NCI-H526 treated with DMSO at 0.1 percent for 48 hours (cell line): ENCODE results near the gene PCDHGA12.
"Not testable (repeated sequence)": the region's sequence is repeated elsewhere in the genome, so short reads cannot be mapped to it uniquely, and the experiment has no call there.

Experiments
- DNase-seq: peaks from one replicate; lab custom pipeline; 2025; lab: John Stamatoyannopoulos, UW

PCDHGA12 gene

GRCh38 chr5:141430332-141431113, at the start of gene PCDHGA12:
Gene PCDHGA12, plus strand, starts transcription at chr5:141430507. Its CDS starts 253 bp downstream, at chr5:141430760.
- peak; percentile 78 for DNase-seq

DNA sequence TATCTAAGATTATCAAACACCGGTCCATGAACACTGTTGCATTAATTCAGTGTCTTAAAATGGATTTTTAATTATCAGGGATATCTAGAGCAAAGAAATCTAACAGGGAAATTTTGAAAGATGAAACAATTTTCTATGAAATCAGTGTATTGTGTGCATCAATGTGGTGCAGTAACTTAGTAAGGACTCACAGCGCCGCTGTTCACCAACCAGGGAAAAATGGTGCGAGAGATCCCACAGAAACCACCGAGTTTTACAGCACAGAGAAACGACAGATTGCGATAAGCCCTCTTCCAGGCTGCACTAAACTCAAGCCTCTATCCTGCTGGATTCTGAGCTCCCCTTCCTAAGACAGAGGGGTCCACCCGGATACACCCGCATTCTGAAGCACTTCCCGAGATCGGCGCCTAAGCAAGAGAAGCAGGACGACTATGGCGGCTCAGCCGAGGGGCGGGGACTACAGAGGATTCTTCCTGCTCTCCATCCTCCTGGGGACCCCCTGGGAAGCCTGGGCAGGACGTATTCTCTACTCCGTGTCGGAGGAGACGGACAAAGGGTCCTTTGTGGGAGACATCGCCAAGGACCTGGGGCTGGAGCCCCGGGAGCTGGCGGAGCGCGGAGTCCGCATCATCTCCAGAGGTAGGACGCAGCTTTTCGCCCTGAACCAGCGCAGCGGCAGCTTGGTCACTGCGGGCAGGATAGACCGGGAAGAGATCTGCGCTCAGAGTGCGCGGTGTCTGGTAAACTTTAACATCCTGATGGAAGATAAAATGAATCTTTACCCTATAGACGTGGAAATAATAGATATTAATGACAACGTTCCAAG, 47.6 kb upstream of the PCDHGA12 start, which contains the start of gene PCDHGA7:
Gene PCDHGA7 (plus strand): TSS at position 274 of the 826 bp plus-strand sequence. CDS start 158 bp downstream, at position 432.
- DNase-seq = no peak

DNA sequence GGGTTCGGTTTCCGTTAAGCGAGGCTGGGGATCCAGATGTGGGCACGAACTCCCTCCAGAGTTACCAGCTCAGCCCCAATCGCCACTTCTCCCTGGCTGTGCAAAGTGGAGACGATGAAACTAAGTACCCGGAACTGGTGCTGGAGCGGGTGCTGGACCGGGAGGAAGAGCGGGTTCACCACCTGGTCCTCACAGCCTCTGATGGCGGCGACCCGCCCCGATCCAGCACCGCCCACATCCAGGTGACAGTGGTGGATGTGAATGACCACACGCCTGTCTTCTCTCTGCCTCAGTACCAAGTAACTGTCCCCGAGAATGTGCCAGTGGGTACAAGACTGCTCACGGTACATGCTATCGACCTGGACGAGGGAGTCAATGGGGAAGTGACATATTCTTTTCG, 47.0 kb upstream of the PCDHGA12 start:
- no peak for DNase-seq

DNA sequence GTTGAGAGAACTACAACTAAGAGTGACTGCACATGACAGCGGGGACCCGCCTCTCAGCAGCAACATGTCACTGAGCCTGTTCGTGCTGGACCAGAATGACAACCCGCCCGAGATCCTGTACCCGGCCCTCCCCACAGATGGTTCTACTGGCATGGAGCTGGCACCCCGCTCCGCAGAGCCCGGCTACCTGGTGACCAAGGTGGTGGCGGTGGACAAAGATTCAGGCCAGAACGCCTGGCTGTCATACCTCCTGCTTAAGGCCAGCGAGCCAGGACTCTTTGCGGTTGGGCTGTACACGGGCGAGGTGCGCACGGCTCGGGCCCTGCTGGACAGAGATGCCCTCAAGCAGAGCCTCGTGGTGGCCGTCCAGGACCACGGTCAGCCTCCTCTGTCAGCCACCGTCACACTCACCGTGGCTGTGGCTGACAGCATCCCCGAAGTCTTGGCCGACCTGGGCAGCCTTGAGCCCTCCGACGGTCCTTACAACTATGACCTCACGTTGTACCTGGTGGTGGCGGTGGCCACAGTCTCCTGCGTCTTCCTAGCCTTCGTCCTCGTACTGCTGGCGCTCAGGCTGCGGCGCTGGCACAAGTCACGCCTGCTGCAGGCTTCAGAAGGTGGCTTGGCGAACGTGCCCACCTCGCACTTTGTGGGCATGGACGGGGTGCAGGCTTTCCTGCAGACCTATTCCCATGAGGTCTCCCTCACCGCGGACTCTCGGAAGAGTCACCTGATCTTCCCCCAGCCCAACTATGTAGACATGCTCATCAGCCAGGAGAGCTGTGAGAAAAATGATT, 45.6 kb upstream of the PCDHGA12 start:
- no peak for DNase-seq

- DNase-seq = not testable (repeated sequence)
These were observed 42.6 kb upstream of the PCDHGA12 start, which contains the start of gene PCDHGB4 for GRCh38 chr5:141387557-141388311. Gene PCDHGB4, plus strand, starts transcription at chr5:141387698. Its CDS starts 187 bp downstream, at chr5:141387885.

- no peak for DNase-seq
These were observed 41.6 kb upstream of the PCDHGA12 start for GRCh38 chr5:141388661-141389060.

DNA sequence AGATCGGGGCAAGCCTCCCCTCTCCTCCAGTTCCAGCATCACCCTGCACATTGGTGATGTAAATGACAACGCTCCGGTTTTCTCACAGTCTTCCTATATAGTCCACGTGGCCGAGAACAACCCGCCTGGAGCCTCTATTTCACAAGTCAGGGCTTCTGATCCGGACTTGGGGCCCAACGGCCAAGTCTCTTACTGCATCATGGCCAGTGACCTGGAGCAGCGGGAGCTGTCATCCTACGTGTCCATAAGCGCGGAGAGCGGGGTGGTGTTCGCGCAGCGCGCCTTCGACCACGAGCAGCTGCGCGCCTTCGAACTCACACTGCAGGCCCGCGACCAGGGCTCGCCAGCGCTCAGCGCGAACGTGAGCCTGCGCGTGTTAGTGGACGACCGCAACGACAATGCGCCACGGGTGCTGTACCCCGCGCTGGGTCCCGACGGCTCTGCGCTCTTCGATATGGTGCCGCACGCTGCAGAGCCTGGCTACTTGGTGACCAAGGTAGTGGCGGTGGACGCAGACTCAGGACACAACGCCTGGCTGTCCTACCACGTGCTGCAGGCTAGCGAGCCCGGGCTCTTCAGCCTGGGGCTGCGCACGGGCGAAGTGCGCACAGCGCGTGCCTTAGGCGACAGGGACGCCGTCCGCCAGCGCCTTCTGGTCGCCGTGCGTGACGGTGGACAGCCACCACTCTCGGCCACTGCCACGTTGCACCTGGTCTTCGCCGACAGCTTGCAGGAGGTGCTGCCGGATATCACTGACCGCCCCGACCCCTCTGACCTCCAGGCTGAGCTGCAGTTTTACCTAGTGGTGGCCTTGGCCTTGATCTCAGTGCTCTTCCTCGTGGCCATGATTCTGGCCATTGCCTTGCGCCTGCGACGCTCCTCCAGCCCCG, 40.9 kb upstream of the PCDHGA12 start:
- DNase-seq = no peak

- no peak for DNase-seq
These were observed 37.7 kb upstream of the PCDHGA12 start, which contains the start of gene PCDHGA8 for GRCh38 chr5:141392429-141393198. Gene PCDHGA8, plus strand, starts transcription at chr5:141392633. Its CDS starts 181 bp downstream, at chr5:141392814.

GRCh38 chr5:141393267-141393666, 37.0 kb upstream of the PCDHGA12 start:
- DNase-seq = no peak

- not testable (repeated sequence) for DNase-seq
These were observed 35.7 kb upstream of the PCDHGA12 start for GRCh38 chr5:141394401-141395187.

DNA sequence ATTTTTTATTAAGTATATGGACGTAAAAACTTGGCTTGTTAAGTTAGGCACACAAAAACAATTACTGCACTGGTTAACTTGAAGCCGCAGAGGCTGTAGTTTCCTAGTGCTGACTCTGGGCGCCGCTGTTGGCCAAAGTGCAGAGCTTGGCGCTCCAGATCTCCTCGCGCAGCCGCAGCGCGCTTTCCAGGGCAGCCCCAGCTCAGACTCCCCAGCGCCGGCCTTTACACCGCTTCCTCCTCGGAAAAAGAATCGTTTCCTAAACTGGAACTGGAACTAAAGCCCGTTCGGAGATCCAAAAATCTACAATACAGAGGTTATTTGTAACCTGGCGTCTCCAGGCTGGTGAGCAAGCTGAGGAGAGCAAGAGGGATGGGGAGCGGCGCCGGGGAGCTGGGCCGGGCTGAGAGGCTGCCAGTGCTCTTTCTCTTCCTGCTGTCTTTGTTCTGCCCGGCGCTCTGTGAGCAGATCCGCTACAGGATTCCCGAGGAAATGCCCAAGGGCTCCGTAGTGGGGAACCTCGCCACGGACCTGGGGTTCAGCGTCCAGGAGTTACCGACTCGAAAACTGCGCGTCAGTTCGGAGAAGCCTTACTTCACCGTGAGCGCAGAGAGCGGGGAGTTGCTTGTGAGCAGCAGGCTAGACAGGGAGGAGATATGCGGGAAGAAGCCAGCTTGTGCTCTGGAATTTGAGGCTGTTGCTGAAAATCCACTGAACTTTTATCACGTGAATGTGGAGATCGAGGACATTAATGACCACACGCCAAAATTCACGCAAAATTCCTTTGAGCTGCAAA, 32.4 kb upstream of the PCDHGA12 start, which contains the start of gene PCDHGB5:
Gene PCDHGB5 (plus strand): TSS at position 192 of the 796 bp plus-strand sequence. CDS start 181 bp downstream, at position 373.
- not testable (repeated sequence) for DNase-seq

- DNase-seq = no peak
These were observed 31.7 kb upstream of the PCDHGA12 start for GRCh38 chr5:141398608-141399007.

DNA sequence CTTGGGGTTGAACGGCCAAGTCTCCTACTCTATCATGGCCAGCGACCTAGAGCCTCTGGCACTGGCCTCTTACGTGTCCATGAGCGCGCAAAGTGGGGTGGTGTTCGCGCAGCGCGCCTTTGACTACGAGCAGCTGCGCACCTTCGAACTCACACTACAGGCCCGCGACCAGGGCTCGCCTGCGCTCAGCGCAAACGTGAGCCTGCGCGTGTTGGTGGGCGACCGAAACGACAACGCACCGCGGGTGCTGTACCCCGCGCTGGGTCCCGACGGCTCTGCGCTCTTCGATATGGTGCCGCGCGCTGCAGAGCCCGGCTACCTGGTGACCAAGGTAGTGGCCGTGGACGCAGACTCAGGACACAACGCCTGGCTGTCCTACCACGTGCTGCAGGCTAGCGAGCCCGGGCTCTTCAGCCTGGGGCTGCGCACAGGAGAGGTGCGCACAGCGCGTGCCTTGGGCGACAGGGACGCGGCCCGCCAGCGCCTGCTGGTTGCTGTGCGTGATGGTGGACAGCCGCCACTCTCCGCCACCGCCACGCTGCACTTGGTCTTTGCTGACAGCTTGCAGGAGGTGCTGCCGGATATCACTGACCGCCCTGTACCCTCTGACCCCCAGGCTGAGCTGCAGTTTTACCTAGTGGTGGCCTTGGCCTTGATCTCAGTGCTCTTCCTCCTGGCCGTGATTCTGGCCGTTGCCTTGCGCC, 30.6 kb upstream of the PCDHGA12 start:
- no peak for DNase-seq

GRCh38 chr5:141402553-141403243, 27.6 kb upstream of the PCDHGA12 start, which contains the start of gene PCDHGA9:
Gene PCDHGA9, plus strand, starts transcription at chr5:141402778. Its CDS starts 175 bp downstream, at chr5:141402953.
- DNase-seq = no peak

GRCh38 chr5:141403387-141403786, 26.9 kb upstream of the PCDHGA12 start:
- DNase-seq = no peak
